Glomerular visceral epithelial cell (primary cell): ENCODE measurements around the gene SRSF4.
"Not testable (repeated sequence)": the region's sequence is repeated elsewhere in the genome, so short reads cannot be mapped to it uniquely, and the experiment has no call there.

Source experiments
- DNase-seq: peaks from one replicate; pipeline ENCODE4 v3.0.0-alpha.2; 2016; ENCODE audit errors: extremely low spot score

Gene SRSF4

GRCh38 chr1:29162476-29163138, 19.1 kb downstream of the SRSF4 start:
- DNase-seq, result no peak

- no peak for DNase-seq
Measured at GRCh38 chr1:29162025-29162424, 19.7 kb downstream of the SRSF4 start.

- no peak for DNase-seq
Measured at GRCh38 chr1:29159773-29160172, 21.9 kb downstream of the SRSF4 start.

- DNase-seq, result no peak
Measured at GRCh38 chr1:29157269-29157601, 24.5 kb downstream of the SRSF4 start.

- DNase-seq, result no peak
Measured at GRCh38 chr1:29156543-29157268, 25.0 kb downstream of the SRSF4 start.

- no peak for DNase-seq
Measured at GRCh38 chr1:29152046-29152805, 29.5 kb downstream of the SRSF4 start.

- not testable (repeated sequence) for DNase-seq
Measured at GRCh38 chr1:29150346-29150745, 31.4 kb downstream of the SRSF4 start.

- DNase-seq, result no peak
Measured at GRCh38 chr1:29148656-29149491, 32.8 kb downstream of the SRSF4 start.

- peak; percentile 72 for DNase-seq
Measured at GRCh38 chr1:29145739-29146437, 35.8 kb downstream of the SRSF4 start.

- DNase-seq, result no peak
Measured at GRCh38 chr1:29144178-29144577, 37.5 kb downstream of the SRSF4 start.

- no peak for DNase-seq
Measured at GRCh38 chr1:29142714-29143113, 39.0 kb downstream of the SRSF4 start.

- peak; percentile 43 for DNase-seq
Measured at GRCh38 chr1:29136391-29136915, 45.2 kb downstream of the SRSF4 start.

GRCh38 chr1:29134695-29135028, 47.0 kb downstream of the SRSF4 start:
- no peak for DNase-seq

- no peak for DNase-seq
Measured at GRCh38 chr1:29133861-29134694, 47.6 kb downstream of the SRSF4 start.

GRCh38 chr1:29131056-29131455, 50.6 kb downstream of the SRSF4 start:
- not testable (repeated sequence) for DNase-seq

- no peak for DNase-seq
Measured at GRCh38 chr1:29129916-29130315, 51.8 kb downstream of the SRSF4 start.

- no peak for DNase-seq
Measured at GRCh38 chr1:29128739-29129138, 53.0 kb downstream of the SRSF4 start.

GRCh38 chr1:29126198-29126597, 55.5 kb downstream of the SRSF4 start:
- DNase-seq, result no peak

GRCh38 chr1:29125788-29126187, 55.9 kb downstream of the SRSF4 start:
- DNase-seq, result no peak

- DNase-seq, result no peak
Measured at GRCh38 chr1:29125237-29125641, 56.5 kb downstream of the SRSF4 start.
